Stimulated activated CD4-positive, alpha-beta T cell treated with anti-CD3 and anti-CD28 coated beads, Interleukin-4, amount 100 ng/mL, for 4 hours (primary cell): Measurements from ENCODE around the gene GPHN.

ENCODE experiments used
- DNase-seq, 2 experiments: peaks; one replicate each; pipeline ENCODE4 v3.0.0-alpha.2; 2020

GPHN gene

GRCh38 chr14:67071506-67071905 is 563.6 kb downstream of the GPHN start:
- DNase-seq, result no peak

GRCh38 chr14:67077921-67078320 is 570.0 kb downstream of the GPHN start:
- no peak for DNase-seq

GRCh38 chr14:67079846-67080245 is 571.9 kb downstream of the GPHN start:
- DNase-seq, result no peak

GRCh38 chr14:67108230-67108629 is 600.3 kb downstream of the GPHN start:
- DNase-seq, result no peak

GRCh38 chr14:67111022-67111421 is 603.1 kb downstream of the GPHN start:
- no peak for DNase-seq

- no peak for DNase-seq
These were observed 604.4 kb downstream of the GPHN start for GRCh38 chr14:67112344-67112743.

GRCh38 chr14:67127174-67127573 is 619.2 kb downstream of the GPHN start:
- DNase-seq, result no peak

- no peak for DNase-seq
These were observed 621.8 kb downstream of the GPHN start for GRCh38 chr14:67129768-67130167.

- no peak for DNase-seq
These were observed 623.7 kb downstream of the GPHN start for GRCh38 chr14:67131691-67132090.

- no peak for DNase-seq
These were observed 625.2 kb downstream of the GPHN start for GRCh38 chr14:67133144-67133543.

- no peak for DNase-seq
These were observed 625.9 kb downstream of the GPHN start for GRCh38 chr14:67133595-67134441.

- DNase-seq, result no peak
These were observed 629.9 kb downstream of the GPHN start for GRCh38 chr14:67137744-67138371.

GRCh38 chr14:67140556-67140955 is 632.6 kb downstream of the GPHN start:
- no peak for DNase-seq

- no peak for DNase-seq
These were observed 633.4 kb downstream of the GPHN start for GRCh38 chr14:67141146-67141900.

GRCh38 chr14:67151082-67151666 is 643.2 kb downstream of the GPHN start:
- no peak for DNase-seq

GRCh38 chr14:67158566-67158965 is 650.6 kb downstream of the GPHN start:
- DNase-seq, result no peak

- no peak for DNase-seq
These were observed 654.4 kb downstream of the GPHN start for GRCh38 chr14:67162385-67162784.

GRCh38 chr14:67166450-67166853 is 658.5 kb downstream of the GPHN start:
- DNase-seq, result peak; percentile 5 to 13

- no peak for DNase-seq
These were observed 659.6 kb downstream of the GPHN start for GRCh38 chr14:67167420-67168109.

GRCh38 chr14:67168110-67168441 is 660.1 kb downstream of the GPHN start:
- DNase-seq, result no peak

GRCh38 chr14:67170660-67171059 is 662.7 kb downstream of the GPHN start:
- DNase-seq, result no peak

- no peak for DNase-seq
These were observed 664.1 kb downstream of the GPHN start for GRCh38 chr14:67172056-67172455.

- no peak for DNase-seq
These were observed 664.6 kb downstream of the GPHN start for GRCh38 chr14:67172520-67172919.
